OCI-LY3 (cell line): Measurements from ENCODE around the gene GUK1.

Experiments
- H2AFZ ChIP-seq: fragments of 200-600, 300-600 bp; shearing (Covaris generic); 2 replicates; pipeline ENCODE4 v1.6.0; 2014; ENCODE audit warnings: antibody characterized with exemption, low read depth, low read length
- H3K27ac ChIP-seq: fragments of 200-600, 300-600 bp; sonication (generic); 2 replicates; pipeline ENCODE4 v1.5.1; 2014; ENCODE audit warnings: mild to moderate bottlenecking, low read length, moderate library complexity, mixed read lengths
- H3K27me3 ChIP-seq: fragments of 200-600, 300-600 bp; sonication (generic); 2 replicates; pipeline ENCODE4 v1.6.1; 2014; ENCODE audit warnings: low read depth, low read length, mixed read lengths
- H3K36me3 ChIP-seq: fragments of 200-600, 300-600 bp; sonication (generic); replicated peaks from 2 replicates; pipeline ENCODE3; 2014; ENCODE audit warnings: low read depth, low read length, mixed read lengths
- H3K4me1 ChIP-seq: fragments of 300-600, 200-600 bp; sonication (generic); 2 replicates; pipeline ENCODE4 v1.6.1; 2014; ENCODE audit warnings: low read length, mixed read lengths
- H3K4me2 ChIP-seq: fragments of 200-600, 300-600 bp; sonication (generic); 2 replicates; pipeline ENCODE4 v1.6.1; 2014; ENCODE audit warnings: low read length, mixed read lengths
- H3K4me3 ChIP-seq: fragments of 300-600, 200-600 bp; sonication (generic); 2 replicates; pipeline ENCODE4 v1.5.1; 2014; ENCODE audit warnings: antibody characterized with exemption, mild to moderate bottlenecking, low read length, moderate library complexity
- H3K79me2 ChIP-seq: fragments of 300-600, 200-600 bp; shearing (Covaris generic); 2 replicates; pipeline ENCODE4 v1.6.1; 2014; ENCODE audit warnings: mild to moderate bottlenecking, low read length, mixed read lengths
- H3K9ac ChIP-seq: fragments of 300-600, 200-600 bp; shearing (Covaris generic); 2 replicates; pipeline ENCODE4 v1.6.0; 2014; ENCODE audit warnings: mild to moderate bottlenecking, low read length, moderate library complexity
- H3K9me3 ChIP-seq: fragments of 200-600, 300-600 bp; shearing (Covaris generic); 2 replicates; pipeline ENCODE4 v1.6.1; 2014; ENCODE audit warnings: low read length, mixed read lengths; ENCODE audit not compliant: insufficient read depth
- H4K20me1 ChIP-seq: fragments of 200-600, 300-600 bp; sonication (generic); 2 replicates; pipeline ENCODE4 v1.6.1; 2016; ENCODE audit warnings: low read length, mixed read lengths; ENCODE audit not compliant: insufficient read depth
- CTCF ChIP-seq: fragments of 200-600, 300-600 bp; sonication (generic); IDR thresholded peaks from 2 replicates; pipeline ENCODE4 v1.5.1; 2014; ENCODE audit warnings: antibody characterized with exemption, low read length, low read depth
- EZH2phosphoT487 ChIP-seq: fragments of 200-600 bp; shearing (Covaris generic); IDR thresholded peaks from 2 replicates; pipeline ENCODE4 v1.6.1; 2018; ENCODE audit warnings: antibody characterized with exemption, mixed run types, low read depth

Gene GUK1

DNA sequence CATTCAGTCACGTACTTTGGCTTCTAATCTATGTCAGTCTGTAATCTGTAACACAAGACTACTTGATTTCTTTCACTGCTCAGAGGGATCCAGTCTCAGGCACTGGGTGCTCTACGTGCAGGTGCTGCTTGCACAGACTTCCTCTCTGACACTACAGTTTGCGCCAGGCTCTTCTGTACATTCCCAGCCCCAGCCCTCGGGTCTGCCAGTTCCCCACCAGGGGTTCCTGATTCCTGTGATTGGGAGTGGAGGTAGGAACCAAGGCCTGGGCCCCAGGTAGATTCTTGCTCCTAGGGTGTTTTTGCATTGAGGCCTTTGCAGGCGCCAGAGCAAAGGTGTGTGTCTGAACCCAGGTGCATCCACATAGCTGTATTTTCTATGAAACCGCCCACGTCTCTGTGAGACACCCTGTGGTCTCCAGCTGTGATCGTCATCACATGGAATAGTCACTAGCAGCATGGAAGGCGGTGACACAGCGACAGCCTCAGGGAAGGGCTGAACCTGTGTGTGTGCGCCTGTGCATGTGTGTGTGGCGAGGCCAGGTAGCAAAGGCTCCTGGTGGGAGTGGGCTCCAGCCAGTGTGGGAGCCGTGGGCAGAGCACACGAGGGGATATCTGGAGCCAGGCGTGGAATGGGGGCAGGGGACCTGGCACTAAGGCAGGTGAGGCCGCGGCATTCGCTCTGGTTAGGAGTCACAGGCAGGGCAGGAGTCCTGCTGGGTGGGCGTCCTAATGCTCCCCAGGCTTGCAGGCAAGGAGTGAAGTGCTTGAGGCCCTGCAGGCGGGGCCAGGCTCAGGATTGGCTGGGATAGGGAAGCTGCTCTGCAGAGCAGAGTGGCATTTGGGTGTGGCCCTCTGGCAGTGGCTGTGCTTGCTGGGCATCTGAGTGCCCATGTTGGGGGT is 14.8 kb downstream of the GUK1 start:
- Histone ChIP-seq H3K4me2 (no peak overlapping the region), H4K20me1 (no peaks in the 10 kb centered on the region), H3K79me2 (no peaks in the 10 kb centered on the region), H3K4me1 (no peaks in the 10 kb centered on the region), H3K4me3 (no peak overlapping the region), H3K9me3 (no peaks in the 10 kb centered on the region), H3K9ac (no peak overlapping the region), H3K27ac (no peak overlapping the region), H3K36me3 (no peaks in the 10 kb centered on the region), H3K27me3 (no peaks in the 10 kb centered on the region), H2AFZ (no peak overlapping the region)
- TF ChIP-seq CTCF (no peak), EZH2phosphoT487 (no peak)

DNA sequence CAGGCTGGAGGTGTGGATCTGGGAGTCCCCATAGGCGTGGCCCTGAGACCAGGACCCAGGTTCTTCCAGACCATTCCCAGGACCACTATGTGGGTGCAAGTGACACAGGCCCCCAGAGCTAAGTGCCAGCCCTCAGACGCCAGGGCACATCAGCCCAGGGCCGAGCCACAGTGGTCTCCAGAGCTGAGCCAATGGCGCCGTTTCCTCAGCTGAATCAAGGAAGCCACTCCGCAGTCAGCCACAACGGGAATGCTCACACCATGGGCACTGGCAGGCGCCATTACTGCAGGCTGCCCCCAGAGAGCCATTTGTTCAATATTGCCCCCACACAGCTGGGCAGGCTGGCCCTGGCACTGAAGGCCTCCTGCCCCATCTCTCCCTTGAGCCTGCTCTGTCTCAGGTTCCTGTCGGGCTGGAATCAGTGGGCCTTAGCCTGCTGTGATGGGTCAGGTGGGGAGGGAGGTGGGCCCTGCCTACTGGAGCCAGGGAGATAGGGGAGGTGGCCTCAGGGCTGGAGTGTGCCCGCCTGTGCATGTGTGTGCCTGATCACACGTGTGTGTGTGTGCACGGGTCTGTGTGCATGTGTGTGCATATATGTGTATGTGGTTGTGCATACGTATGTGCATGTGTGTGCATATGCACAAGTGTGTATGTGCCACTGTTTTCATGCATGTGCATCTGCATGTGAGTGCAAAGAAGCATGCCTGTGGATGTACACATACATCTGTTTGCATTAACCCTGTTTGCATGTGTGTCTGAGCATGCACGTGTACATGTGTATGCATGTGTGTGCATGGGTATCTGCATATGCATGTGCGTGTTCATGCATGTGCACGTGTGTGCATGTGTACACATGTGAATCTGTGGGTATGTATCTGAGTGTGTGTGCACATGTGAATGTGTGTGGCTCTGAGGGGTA is 15.8 kb downstream of the GUK1 start:
- H3K4me2 ChIP-seq: no peak overlapping the region
- H3K27ac ChIP-seq: no peak overlapping the region

DNA sequence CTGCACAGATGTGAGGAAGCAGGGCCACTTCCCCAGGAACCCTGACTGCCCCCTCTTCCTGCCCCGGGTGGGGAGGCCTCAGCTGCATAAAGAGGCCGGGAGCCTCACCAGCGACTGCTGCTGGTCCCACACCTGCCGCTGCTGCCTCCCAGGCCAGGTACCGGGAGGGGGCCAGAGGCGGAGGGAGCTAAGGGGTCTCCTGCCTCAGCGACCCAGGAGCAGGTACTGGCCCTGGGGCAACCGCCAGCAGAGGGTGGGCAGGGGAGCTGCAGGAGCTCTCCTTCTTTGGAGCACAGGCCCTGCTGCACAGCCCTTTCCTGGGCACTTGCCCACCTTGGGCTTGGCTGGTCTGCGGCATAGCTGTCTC is 16.4 kb downstream of the GUK1 start:
- no peak overlapping the region for H3K4me2 ChIP-seq
- no peaks in the 10 kb centered on the region for H3K9me3 ChIP-seq
- H3K9ac ChIP-seq: no peak overlapping the region
- no peaks in the 10 kb centered on the region for H3K79me2 ChIP-seq
- H3K27ac ChIP-seq: no peak overlapping the region
- H3K4me1 ChIP-seq: no peaks in the 10 kb centered on the region
- no peak overlapping the region for H3K4me3 ChIP-seq
- no peaks in the 10 kb centered on the region for H4K20me1 ChIP-seq
- H3K36me3 ChIP-seq: no peaks in the 10 kb centered on the region
- H2AFZ ChIP-seq: no peak overlapping the region
- H3K27me3 ChIP-seq: no peaks in the 10 kb centered on the region
- TF ChIP-seq EZH2phosphoT487: no peak
- TF ChIP-seq CTCF: no peak

More for the DNA sequence above, 15.8 kb downstream of the GUK1 start:
- H2AFZ ChIP-seq: no peak overlapping the region
- no peaks in the 10 kb centered on the region for H3K79me2 ChIP-seq
- H4K20me1 ChIP-seq: no peaks in the 10 kb centered on the region
- no peak overlapping the region for H3K9ac ChIP-seq
- H3K27me3 ChIP-seq: no peaks in the 10 kb centered on the region
- H3K4me1 ChIP-seq: no peaks in the 10 kb centered on the region
- no peak overlapping the region for H3K4me3 ChIP-seq
- H3K9me3 ChIP-seq: no peaks in the 10 kb centered on the region
- H3K36me3 ChIP-seq: no peaks in the 10 kb centered on the region
- TF ChIP-seq EZH2phosphoT487: no peak
- no peak for TF ChIP-seq CTCF
